Limb (tissue), 2 donors: ENCODE results near the gene NUMB.
A peak's percentile ranks its signal among the peaks of the same experiment; 100 is the strongest.
"Not testable (repeated sequence)": the region's sequence is repeated elsewhere in the genome, so short reads cannot be mapped to it uniquely, and the experiment has no call there.

Source experiments
- DNase-seq, 2 donors: peaks; one replicate each; pipeline ENCODE4 v3.0.0-alpha.2; 2016; ENCODE audit errors: extremely low spot score in 2 of 2

The NUMB gene

DNA sequence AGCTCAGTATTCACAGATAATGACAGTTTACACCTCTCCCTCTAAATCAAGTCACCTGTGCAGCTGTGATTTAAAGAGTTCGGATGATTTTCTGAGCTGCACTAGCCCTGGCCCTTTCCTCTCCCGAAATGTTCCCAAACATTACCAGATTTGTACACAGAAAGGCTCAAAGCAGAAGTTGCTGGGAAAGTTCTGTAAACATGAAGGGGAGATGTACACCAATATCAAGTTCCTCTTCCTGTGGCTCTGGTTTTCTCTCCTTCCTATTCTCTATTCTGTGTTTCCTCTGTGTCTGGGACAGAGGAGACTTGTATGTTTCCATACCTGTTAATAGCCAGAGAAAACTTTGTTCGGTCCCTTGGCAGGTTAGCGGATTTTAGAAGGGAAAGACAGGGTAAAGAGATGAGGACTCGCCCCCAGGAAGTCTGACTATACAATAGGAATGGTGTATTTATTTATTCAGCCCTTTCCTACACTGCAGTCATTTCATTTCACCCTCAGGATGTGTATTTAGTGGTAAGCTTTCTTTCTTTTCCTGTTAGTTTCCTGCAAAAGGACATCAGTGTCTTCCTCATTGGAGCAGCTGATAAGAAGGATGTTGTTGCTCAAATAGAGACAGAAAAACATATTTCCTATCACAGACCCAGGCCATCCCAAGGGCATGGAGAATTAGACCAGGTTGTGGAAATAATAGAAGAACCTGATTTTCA lies 7.6 kb upstream of the NUMB start:
- no peak for DNase-seq

DNA sequence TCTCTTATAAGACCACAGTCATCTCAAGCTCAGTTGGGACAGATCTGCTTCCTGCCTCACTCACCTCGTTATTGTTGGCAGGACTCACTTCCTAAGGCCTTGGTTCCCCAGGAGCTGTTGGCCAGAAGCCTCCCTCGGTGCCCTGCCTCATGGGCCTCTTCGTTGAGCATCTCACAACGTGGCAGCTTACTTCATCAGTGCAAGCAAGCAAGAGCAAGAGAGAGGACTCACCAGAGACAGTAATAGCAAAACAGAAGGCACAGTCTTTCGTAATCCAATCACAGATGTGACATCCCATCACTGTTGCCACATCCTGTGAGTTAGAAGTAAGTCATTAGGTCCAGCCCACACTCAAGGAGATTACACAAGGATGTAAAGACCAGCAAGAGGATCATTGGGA lies 5.1 kb upstream of the NUMB start:
- DNase-seq = no peak

DNA sequence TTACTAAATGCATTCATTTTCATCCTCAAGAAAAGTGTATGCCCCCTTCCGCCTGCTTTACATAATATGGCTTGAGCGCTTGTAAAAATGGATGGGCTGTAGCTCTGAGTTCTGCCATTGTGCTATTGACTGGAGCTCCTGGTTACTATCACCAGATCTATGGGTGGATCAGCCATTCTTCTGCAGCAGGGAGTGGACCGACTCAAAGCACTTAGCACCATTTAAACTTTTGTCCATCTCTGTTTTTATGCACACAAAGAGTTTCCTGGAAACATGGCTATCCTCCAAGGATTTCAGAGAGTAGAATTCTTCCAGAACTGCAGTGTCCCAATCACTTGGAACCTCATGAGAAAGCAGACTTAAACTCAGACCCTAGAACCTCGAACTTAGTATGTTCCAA lies 4.5 kb upstream of the NUMB start:
- DNase-seq = no peak

DNA sequence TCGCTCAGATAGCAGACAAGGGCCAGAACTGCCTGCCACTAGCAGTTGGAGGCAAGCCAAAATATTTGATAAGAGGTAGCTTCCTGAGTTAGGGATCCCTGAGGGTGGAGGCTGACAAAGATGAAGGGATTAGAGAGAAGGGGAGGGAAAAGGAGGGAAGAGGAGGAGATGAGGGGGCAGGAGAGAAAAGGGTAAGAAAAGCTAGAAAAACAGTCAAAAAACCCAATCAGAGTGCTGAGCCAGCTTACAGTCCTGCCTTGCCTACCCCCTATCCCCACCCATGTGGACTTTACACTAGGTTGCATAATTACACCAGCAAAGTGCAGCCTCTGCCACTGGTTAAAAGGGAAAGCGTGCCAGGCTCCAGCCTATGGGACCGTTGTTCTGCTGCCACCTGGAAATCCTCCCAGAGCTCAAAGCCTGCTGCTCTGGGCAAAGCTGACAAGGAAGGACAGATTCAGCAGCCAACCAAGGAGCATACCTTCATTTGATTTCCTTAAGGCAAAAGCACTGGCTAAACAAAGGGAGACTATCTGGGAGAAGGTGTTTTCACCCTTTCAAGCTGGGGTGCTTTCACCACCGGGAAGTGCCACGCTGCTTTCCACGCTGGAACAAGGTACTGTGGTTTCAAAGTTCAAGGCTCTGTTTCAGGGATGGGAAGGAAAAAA lies 3.8 kb upstream of the NUMB start:
- DNase-seq = no peak

DNA sequence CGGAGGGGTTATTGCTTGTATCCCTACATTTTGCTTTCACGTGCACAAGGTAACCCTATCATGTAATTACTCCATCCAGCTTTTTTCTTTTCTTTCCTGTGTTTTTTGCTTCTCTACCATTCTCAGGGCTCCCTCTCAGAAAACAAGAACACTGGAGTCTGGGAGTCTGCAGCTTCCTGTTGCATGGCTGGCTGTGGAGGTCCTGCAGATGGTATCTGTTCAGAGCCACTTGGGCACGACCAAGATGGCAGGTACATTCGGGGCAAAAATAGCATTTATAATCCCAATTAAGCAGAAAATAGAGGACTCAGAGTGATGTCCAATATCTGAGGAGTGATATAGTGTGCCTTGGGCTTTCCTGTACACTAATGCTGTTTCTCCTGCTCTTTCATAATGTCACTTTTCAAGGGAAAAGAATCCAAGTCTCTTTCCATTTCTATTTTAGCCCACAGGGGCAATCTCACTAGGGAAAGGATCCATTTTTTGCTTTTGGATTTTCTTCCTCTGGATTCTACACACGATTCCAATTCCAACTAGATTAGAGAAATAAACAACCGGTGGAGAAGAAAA lies 3.2 kb upstream of the NUMB start:
- DNase-seq = no peak

DNA sequence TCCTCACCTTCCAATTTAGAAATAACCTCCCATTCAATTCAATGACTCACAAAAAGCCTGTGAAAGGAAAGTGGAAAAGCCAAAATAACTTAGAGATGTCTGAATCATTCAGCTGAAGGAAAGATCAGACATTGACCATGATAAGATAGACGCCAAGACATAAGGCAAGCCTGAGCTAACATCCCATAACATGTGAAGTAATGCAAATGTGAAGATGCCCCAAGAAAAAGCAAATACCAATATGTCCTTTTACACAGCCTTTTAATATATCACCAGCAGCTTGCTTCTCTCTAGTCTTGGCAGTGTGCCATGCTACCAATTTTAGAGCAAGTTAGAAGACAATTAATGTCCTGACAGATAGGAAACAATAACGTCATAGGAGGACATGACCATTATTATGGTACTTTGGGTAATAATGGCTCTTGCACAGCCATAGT lies 2.4 kb upstream of the NUMB start:
- no peak for DNase-seq

DNA sequence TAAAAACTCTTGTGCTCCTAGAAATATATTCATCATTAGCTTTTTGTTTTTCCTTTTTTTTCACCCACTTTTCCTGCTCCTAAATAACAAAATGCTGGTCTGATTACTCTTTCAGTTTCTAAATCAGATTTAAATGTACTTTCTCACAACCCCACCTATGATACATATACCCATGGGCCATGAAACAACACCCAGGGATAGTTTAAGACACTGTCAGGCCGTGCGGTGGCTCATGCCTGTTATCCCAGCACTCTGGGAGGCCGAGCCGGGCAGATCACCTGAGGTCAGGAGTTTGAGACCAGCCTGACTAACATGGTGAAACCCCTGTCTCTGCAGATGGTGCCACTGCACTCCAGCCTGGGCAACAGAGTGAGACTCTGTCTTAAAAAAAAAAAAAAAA lies 1.6 kb upstream of the NUMB start:
- DNase-seq = no peak

DNA sequence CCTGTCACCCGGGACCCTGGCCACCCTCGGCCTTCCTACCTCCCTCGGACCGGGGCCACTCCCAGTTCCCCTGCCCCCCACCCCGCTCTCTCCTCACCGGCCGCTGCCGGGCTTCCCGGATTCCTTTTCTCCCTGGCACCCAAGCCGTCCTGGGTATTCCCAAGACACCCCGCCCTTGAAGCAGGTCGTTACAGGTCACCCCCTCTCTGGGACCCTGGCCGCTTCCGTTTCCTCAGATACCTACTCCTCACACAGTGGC lies 493 bp downstream of the NUMB start:
- DNase-seq = no peak

DNA sequence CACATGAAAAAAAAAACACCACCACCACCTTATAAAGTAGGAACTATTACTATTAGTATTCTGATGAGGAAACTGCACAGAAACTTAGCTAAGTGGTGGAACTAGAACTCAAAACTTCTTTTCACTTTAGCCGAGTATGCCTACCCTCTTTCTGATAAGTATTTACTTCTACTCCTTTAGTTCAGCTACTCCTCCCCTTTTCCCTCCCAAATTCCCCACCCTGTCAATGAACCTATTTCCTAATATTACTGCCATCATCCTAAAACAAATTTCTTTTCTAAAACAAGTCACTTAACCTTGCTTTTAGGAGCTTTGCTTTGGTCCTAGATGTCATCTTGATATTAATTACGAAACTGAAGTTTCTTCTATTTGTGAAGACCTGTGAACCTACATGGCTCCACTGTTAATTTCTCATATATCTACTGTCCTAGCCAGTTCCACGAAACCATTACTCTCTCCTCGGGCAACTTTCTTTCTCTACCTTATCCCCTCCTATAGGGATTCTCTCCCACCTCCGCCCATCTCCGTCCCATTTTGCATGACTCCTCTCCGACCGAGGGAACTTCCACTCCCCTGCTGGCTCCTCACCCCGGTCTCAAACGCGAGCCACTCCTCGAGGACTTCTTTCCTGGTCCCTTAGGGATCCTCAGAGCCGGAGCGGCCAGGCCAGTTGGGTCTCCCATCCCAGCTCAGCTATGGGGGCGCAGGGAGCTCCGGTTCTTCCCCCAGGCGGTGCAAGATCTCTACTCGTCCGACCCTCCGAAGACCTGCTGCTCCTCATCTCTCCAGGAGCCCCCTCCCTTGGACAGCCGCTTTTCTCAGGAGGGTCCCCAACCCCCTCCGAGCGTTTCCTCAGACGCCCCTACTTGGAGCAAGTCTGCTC lies 1.1 kb downstream of the NUMB start:
- DNase-seq = peak in 1 of 2 donors; percentile 62

DNA sequence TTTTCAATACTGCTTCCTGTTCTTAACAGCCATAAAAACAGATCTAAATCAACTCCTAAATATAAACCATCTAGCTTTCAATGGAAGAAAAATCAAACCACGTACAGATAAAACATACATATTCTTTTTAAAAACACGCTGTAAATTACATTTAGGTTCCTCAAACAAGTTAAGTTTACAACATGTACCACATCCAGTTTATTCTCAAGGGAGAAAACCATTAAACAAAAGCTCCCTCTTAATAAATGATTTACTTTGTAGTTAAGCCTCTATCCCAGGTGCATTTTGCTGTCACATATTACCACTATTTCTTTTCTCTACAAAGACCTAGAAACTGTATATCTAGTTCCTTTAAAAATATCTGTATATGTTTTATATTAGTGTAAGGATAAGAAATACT lies 3.1 kb downstream of the NUMB start:
- no peak for DNase-seq

DNA sequence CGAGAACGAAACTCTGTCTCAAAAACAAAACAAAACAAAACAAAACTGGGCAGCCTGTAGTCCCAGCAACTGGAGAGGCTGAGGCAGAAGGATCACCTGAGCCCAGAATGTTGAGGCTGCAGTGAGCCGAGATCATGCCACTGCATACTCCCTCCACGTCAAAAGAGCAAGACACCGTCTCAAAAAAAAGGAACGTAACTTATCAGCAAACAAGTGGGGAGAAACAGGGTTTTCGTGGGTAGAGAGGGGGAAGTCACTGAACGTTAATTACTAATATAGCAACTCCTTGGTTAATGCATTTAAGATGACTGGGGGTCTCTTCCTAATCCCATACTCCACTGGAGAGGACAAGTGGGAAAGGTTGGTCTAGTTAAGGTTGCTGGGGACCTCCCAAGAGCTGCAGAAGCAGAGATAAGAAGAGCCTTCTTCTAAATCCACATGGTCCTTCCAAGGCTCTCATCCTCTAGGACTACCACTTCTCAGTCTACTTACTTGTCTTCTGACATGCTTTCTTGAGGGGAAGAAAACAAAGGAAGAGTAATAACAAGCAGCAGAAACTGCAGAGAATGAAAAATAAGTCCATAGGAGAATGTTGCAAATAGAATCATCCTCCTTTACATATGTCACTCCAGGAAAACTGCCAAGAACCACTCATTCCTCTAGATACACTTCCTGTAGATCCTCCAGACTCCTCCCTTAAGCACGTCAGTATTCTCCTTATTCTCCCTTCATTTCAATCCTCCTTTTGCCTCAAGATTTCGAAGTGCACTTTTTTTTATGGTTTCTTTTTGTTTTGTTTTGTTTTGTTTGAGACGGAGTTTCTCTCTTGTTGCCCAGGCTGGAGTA lies 5.8 kb downstream of the NUMB start:
- peak in 1 of 2 donors; percentile 78 for DNase-seq

DNA sequence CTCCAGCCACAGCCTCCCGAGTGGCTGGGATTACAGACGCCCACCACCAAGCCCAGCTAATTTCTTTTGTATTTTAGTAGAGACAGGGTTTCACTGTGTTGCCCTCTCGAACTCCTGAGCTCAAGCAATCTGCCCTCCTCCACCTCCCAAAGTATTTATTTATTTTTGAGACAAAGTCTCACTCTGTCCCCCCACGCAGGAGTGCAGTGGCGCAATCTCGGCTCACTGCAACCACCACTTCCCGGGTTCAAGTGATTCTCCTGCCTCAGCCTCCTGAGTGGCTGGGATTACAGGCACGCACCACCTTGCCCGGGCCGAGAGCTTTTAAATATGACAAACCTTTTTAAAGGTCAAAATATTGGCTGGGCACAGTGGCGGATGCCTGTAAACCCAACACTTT lies 14.6 kb downstream of the NUMB start:
- no peak for DNase-seq

DNA sequence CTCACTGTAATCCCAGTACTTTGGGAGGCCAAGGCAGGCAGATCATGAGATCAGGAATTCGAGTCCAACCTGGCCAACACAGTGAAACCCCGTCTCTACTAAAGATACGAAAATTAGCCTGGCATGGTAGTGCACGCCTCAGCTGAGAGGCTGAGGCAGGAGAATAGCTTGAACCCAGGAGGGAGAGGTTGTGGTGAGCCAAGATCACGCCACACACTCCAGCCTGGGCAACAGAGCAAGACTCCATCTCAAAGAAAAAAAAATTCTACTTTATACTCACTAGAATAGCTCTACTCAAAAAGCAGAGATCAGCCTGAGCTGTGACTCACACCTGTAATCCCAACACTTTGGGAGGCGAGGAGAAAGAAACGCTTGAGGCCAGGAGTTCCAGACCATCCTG lies 17.1 kb downstream of the NUMB start:
- no peak for DNase-seq

DNA sequence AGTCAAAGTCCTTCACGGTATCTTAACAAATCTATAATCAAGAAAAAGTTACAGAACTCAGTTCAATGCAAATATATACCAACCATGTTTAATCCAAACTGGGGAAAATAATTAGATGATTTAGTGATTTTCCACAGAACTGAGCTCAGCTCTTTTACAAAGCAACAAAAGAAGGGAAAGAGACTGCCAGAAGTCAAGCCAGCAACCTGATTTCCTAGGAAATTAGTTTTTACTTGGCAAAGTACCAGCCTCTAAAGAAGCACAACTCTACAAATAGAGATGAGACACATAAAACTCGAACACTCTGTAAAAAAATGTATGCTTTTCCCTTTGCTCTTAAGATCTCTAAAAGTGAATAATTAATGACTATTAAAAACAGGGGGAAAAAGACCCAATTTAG lies 19.4 kb downstream of the NUMB start:
- DNase-seq = no peak

DNA sequence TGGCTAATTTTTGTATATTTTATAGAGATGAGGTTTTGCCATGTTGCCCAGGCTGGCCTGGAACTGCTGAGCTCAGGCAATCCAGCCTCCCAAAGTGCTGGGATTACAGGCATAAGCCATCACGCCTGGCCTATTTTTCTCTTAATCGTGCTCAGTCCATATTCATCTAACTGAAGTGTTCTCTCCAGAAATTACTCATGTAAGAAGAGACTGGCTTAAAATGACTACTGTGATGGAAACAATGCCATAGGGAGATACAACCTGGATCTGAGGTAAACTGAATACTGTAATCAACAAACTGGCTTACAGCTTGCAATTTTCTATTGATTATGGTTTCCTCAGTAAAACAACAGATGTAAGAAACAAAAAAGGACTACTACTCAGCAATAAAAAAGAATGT lies 21.1 kb downstream of the NUMB start:
- DNase-seq = no peak

DNA sequence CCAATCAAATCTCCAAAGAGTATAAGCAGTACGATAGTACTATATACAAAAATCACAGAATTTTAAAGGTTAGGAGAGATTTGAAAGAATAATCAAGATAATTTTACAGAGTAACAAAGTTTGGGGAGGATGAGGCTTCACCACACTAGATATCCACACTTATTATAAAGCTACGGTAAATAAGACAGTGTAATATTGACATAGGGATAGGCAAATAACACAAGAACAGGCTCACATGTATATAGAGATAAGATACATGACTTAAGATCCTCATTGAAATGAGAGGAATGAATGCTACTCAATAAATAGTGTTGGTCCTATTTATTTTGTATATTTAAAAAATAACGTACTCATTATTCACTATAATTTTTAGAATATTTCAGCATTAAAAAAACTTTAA lies 26.2 kb downstream of the NUMB start:
- no peak for DNase-seq

DNA sequence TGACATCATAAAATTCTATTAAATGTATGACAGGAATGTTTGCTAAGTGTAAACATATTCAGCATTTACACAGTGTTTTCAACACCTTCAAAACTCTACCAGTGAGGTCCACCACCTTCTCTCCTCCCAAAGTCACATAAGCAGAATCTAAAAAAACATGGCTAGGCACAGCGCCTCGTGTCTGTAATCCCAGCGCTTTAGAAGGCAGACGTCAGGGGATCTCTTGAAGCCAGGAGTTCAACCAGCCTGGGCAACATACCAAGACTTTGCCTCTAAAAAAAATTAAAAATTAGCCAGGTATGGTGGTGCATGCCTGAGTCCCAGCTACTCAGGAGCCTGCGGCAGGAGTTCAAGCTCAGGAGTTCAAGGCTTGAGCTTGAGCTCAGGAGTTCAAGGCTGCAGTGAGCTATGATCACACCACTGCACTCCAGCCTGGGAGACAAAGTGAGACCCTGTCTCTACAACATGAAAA lies 30.0 kb downstream of the NUMB start:
- DNase-seq = no peak

DNA sequence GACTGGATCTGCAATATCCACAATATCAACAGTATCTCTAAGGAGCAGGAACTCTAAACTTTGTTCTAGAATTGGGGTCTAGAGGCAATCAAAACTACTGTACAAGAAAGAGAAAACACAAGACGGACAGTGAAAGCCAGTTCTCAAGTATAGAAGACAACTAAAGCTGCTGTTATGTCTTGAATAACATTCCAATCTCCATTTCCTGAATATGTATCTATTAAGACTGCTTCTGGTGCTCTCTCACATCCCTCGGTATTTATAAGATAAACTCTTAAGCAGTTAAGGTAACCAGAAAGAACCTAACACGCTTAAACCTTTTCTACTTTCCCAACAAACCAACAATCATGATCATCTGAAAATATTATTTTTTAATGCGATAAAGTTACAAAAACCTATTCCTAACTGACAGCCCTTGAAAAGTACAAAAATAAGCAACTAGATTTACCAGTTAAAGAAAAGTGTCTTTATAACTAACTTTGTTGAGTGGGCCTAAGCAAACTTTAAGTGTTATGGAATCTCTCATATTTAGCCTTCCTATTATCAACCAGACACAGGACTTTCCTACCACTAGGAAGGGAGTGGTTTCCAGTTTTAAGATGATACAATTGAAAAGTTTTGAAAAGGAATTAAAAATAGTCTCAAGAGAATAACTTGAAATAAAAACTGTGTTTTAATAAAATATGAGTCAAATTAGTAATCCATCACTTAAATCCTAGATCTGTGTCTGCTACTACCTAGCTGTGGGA lies 30.7 kb downstream of the NUMB start:
- DNase-seq = no peak

DNA sequence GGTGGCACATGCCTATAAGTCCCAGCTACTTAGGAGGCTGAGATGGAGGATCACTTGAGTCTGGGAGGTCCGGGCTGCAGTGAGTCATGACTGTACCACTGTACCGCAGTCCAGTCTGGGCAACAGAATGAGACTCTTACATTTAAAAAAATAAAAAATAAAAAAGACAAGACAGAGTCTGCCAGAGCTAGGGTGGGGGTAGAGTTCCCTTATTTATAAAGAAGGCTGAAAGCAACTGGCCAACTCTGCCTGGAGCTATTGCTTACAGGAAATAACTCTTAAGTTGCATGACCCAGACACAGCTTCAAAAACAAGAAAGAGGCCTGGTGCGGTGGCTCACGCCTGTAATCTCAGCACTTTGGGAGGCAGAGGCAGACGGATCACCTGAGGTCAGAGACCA lies 31.5 kb downstream of the NUMB start:
- DNase-seq = no peak

DNA sequence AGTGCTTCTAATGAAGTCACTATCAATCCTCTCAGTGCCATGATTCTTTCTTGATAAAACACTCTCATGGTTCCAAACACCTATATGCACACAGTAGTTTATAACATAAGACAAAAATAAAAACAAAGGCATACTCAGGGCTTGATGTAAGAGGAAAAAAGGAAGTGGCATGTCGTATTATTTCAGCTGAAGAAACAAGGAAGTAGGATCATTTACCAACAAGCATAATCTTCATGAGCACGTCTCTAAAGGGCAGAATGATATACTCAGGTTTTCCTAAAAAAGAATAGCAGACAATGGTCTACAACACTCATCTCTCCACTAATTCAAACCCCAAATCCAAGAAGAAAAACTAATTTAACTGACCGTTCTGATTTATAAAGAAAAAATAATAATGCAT lies 33.9 kb downstream of the NUMB start:
- no peak for DNase-seq

DNA sequence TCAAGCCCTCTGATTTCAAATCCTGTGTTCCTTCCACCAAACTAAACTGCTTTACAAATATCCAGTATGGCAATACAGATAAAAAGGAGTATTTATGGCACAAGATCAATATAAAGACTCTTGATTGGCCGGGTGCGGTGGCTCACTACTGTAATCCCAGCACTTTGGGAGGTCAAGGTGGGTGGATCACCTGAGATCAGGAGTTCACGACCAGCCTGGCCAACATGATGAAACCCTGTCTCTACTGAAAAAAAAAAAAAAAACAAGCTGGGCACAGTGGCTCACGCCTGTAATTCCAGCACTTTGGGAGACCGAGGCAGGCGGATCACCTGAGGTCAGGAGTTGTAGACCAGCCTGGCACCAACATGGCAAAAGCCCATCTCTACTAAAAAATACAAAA lies 35.3 kb downstream of the NUMB start:
- DNase-seq = not testable (repeated sequence)
